GM19463 (cell line): ENCODE data around the gene PCGF3.
"Not testable (repeated sequence)": the region's sequence is repeated elsewhere in the genome, so short reads cannot be mapped to it uniquely, and the experiment has no call there.

Source experiments
- ATAC-seq: cut with Tn5 transposase; IDR thresholded peaks from one replicate; pipeline ENCODE4 v1.9.1; 2021; ENCODE audit warnings: mild to moderate bottlenecking, moderate library complexity; ENCODE audit not compliant: unreplicated experiment

The PCGF3 gene

GRCh38 chr4:700587-701264, 4.9 kb upstream of the PCGF3 start:
- ATAC-seq, result no peak

- ATAC-seq, result no peak
Measured at GRCh38 chr4:702618-703048, 3.0 kb upstream of the PCGF3 start.

GRCh38 chr4:703336-704197, 2.1 kb upstream of the PCGF3 start:
- ATAC-seq, result no peak

GRCh38 chr4:704198-704891, 1.3 kb upstream of the PCGF3 start:
- no peak for ATAC-seq

- ATAC-seq, result no peak
Measured at GRCh38 chr4:704971-705277, 708 bp upstream of the PCGF3 start.

GRCh38 chr4:706083-706633, 526 bp downstream of the PCGF3 start:
- not testable (repeated sequence) for ATAC-seq

GRCh38 chr4:706834-707598, 1.4 kb downstream of the PCGF3 start:
- no peak for ATAC-seq

- no peak for ATAC-seq
Measured at GRCh38 chr4:707929-708630, 2.4 kb downstream of the PCGF3 start.

GRCh38 chr4:708631-708933, 3.0 kb downstream of the PCGF3 start:
- no peak for ATAC-seq

- no peak for ATAC-seq
Measured at GRCh38 chr4:709348-709747, 3.7 kb downstream of the PCGF3 start.

GRCh38 chr4:710116-710515, 4.5 kb downstream of the PCGF3 start:
- ATAC-seq, result no peak

- ATAC-seq, result no peak
Measured at GRCh38 chr4:710916-711315, 5.3 kb downstream of the PCGF3 start.

GRCh38 chr4:712093-712492, 6.5 kb downstream of the PCGF3 start:
- ATAC-seq, result no peak

- no peak for ATAC-seq
Measured at GRCh38 chr4:712916-713632, 7.4 kb downstream of the PCGF3 start.

GRCh38 chr4:714087-714486, 8.5 kb downstream of the PCGF3 start:
- ATAC-seq, result no peak

GRCh38 chr4:717601-718320, 12.1 kb downstream of the PCGF3 start:
- no peak for ATAC-seq

- no peak for ATAC-seq
Measured at GRCh38 chr4:718460-718859, 12.8 kb downstream of the PCGF3 start.

GRCh38 chr4:720111-720860, 14.7 kb downstream of the PCGF3 start:
- ATAC-seq, result no peak
